Measurements from ENCODE around the gene C11orf52.

C11orf52 gene

GRCh38 chr11:111871693-111872161 lies 47.0 kb upstream of the C11orf52 start (continued):
- TF ChIP-seq ZNF274 (IDR thresholded peaks at IDR 0.05; ENCODE audit: low read length) (no peak), ZNF274 (tag by site-specific recombination; IDR thresholded peaks at IDR 0.05; ENCODE audit: borderline replicate concordance) (no peak), ZNF132 (tag by site-specific recombination; IDR thresholded peaks at IDR 0.05; ENCODE audit: borderline replicate concordance) (no peak), SP2 (tag by site-specific recombination; IDR thresholded peaks at IDR 0.05) (no peak), ZNF747 (tag by site-specific recombination; IDR thresholded peaks at IDR 0.05) (no peak), GLIS1 (tag by site-specific recombination; IDR thresholded peaks at IDR 0.05) (no peak), ZNF341 (tag by site-specific recombination; IDR thresholded peaks at IDR 0.05; ENCODE audit: low read depth) (peak; percentile 64), ZNF184 (tag by site-specific recombination; IDR thresholded peaks at IDR 0.05) (no peak), ZNF558 (tag by site-specific recombination; IDR thresholded peaks at IDR 0.05) (no peak)
- TF ChIP-seq, protein P1, sequence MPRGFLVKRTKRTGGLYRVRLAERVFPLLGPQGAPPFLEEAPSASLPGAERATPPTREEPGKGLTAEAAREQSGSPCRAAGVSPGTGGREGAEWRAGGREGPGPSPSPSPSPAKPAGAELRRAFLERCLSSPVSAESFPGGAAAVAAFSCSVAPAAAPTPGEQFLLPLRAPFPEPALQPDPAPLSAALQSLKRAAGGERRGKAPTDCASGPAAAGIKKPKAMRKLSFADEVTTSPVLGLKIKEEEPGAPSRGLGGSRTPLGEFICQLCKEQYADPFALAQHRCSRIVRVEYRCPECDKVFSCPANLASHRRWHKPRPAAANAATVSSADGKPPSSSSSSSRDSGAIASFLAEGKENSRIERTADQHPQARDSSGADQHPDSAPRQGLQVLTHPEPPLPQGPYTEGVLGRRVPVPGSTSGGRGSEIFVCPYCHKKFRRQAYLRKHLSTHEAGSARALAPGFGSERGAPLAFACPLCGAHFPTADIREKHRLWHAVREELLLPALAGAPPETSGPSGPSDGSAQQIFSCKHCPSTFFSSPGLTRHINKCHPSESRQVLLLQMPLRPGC (tag by site-specific recombination; IDR thresholded peaks at IDR 0.05), result no peak

DNA sequence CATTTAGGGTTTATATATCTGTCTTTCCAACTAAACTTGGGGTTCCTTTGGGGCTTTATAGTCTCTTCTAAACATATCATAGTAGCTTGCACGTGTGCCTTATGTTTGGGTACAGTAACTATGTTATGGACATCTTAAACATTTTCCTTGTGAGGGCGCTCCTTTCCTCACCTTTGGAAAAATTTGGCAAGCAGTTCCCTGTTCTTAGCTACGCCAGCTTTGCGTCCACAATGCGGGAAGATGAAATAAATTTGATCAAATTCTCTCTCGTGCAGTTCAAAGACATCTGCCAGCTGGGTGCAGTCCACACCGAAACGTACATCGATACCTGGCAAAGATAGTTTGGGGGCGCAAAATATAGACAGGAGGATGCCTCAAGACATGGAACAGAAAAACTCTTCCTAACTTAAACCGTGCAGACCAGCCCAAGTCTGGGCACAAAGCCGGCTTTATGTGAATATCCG lies 40.3 kb upstream of the C11orf52 start:
- H3K4me1 ChIP-seq (ENCODE audit: control insufficient read depth, insufficient read depth, low read length), result no peaks in the 10 kb centered on the region
- H3K4me3 ChIP-seq (ENCODE audit: low read depth, low read length), result peak overlapping the region; percentile 65
- no peaks in the 10 kb centered on the region for H3K9me3 ChIP-seq (ENCODE audit: control insufficient read depth, insufficient read depth, low read depth, low read length)
- TF ChIP-seq ZNF335 (tag by site-specific recombination; conservative IDR thresholded peaks at IDR 0.05) (peak; percentile 56), BCL11B (tag by site-specific recombination; IDR thresholded peaks at IDR 0.05; ENCODE audit: low read depth) (no peak)
- TF ChIP-seq, protein P2, sequence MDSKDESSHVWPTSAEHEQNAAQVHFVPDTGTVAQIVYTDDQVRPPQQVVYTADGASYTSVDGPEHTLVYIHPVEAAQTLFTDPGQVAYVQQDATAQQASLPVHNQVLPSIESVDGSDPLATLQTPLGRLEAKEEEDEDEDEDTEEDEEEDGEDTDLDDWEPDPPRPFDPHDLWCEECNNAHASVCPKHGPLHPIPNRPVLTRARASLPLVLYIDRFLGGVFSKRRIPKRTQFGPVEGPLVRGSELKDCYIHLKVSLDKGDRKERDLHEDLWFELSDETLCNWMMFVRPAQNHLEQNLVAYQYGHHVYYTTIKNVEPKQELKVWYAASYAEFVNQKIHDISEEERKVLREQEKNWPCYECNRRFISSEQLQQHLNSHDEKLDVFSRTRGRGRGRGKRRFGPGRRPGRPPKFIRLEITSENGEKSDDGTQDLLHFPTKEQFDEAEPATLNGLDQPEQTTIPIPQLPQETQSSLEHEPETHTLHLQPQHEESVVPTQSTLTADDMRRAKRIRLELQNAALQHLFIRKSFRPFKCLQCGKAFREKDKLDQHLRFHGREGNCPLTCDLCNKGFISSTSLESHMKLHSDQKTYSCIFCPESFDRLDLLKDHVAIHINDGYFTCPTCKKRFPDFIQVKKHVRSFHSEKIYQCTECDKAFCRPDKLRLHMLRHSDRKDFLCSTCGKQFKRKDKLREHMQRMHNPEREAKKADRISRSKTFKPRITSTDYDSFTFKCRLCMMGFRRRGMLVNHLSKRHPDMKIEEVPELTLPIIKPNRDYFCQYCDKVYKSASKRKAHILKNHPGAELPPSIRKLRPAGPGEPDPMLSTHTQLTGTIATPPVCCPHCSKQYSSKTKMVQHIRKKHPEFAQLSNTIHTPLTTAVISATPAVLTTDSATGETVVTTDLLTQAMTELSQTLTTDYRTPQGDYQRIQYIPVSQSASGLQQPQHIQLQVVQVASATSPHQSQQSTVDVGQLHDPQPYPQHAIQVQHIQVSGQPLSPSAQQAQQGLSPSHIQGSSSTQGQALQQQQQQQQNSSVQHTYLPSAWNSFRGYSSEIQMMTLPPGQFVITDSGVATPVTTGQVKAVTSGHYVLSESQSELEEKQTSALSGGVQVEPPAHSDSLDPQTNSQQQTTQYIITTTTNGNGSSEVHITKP (tag by site-specific recombination; IDR thresholded peaks at IDR 0.05), result peak; percentile 99
- ChIA-PET POLR2A (interaction anchor here (1.1 kb wide), 1 partner anchor 48 kb away, joined by 4 read pairs; no protein-coding TSS in a partner anchor), CTCF (interaction anchor here (0.6 to 2.0 kb wide), 5 partner anchors 33 to 309 kb away, joined by 3 to 19 read pairs (median 3); no protein-coding TSS in a partner anchor)
- peak overlapping the region; percentile 52; the same call in 1 of the 2 replicates for H3K27ac ChIP-seq (ENCODE audit: extremely low read depth, low read depth, low read length)
- H3K36me3 ChIP-seq (ENCODE audit: control insufficient read depth in 2 of 2, insufficient read depth in 1 of 2, low read length in 2 of 2), result peaks cover 0 to 16% of the 10 kb centered on the region in 2 experiments; a peak in 1 of 3 replicates

GRCh38 chr11:111878849-111879636 lies 39.7 kb upstream of the C11orf52 start, which contains the start of the genes CFAP68 and FDXACB1:
Gene CFAP68, plus strand, starts transcription at chr11:111879541. Its CDS starts 20 bp downstream, at chr11:111879561.
Gene FDXACB1, minus strand, starts transcription at chr11:111879165. Its CDS starts 33 bp downstream, at chr11:111879132.
- peak within 1 kb of the TSS; percentile 52 for H3K27ac ChIP-seq (ENCODE audit: extremely low read depth, low read depth, low read length)
- no peaks in the 10 kb centered on the region for H3K9me3 ChIP-seq (ENCODE audit: control insufficient read depth, insufficient read depth, low read depth, low read length)
- H3K4me3 ChIP-seq (ENCODE audit: low read depth, low read length), result peak within 1 kb of the TSS; percentile 65
- H3K4me1 ChIP-seq (ENCODE audit: control insufficient read depth, insufficient read depth, low read length), result no peaks in the 10 kb centered on the region
- ChIA-PET CTCF (interaction anchor here (0.6 to 2.0 kb wide), 4 partner anchors 33 to 245 kb away, joined by 3 to 19 read pairs (median 4); no protein-coding TSS in a partner anchor), POLR2A (interaction anchor here (0.9 to 1.1 kb wide), 2 partner anchors 48 kb away, joined by 4 read pairs; no protein-coding TSS in a partner anchor)
- H3K36me3 ChIP-seq (ENCODE audit: control insufficient read depth in 2 of 2, insufficient read depth in 1 of 2, low read length in 2 of 2), result peaks cover 0 to 16% of the 10 kb centered on the region in 2 experiments; a peak in 1 of 3 replicates
- TF ChIP-seq GLIS2 (tag by site-specific recombination; IDR thresholded peaks at IDR 0.05) (peak; percentile 53), ZNF335 (tag by site-specific recombination; conservative IDR thresholded peaks at IDR 0.05) (peak; percentile 92), OSR2 (tag by site-specific recombination; IDR thresholded peaks at IDR 0.05) (no peak), ZNF354C (tag by site-specific recombination; IDR thresholded peaks at IDR 0.05; ENCODE audit: borderline replicate concordance, low read depth) (no peak), GLIS1 (tag by site-specific recombination; IDR thresholded peaks at IDR 0.05) (peak; percentile 73), ZBTB8A (tag by site-specific recombination; IDR thresholded peaks at IDR 0.05) (peak; percentile 31; the same call in 1 of the 2 replicates), ZNF121 (tag by site-specific recombination; IDR thresholded peaks at IDR 0.05) (no peak), ZNF248 (tag by site-specific recombination; IDR thresholded peaks at IDR 0.05) (no peak)
- TF ChIP-seq, protein P3, sequence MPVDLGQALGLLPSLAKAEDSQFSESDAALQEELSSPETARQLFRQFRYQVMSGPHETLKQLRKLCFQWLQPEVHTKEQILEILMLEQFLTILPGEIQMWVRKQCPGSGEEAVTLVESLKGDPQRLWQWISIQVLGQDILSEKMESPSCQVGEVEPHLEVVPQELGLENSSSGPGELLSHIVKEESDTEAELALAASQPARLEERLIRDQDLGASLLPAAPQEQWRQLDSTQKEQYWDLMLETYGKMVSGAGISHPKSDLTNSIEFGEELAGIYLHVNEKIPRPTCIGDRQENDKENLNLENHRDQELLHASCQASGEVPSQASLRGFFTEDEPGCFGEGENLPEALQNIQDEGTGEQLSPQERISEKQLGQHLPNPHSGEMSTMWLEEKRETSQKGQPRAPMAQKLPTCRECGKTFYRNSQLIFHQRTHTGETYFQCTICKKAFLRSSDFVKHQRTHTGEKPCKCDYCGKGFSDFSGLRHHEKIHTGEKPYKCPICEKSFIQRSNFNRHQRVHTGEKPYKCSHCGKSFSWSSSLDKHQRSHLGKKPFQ (tag by site-specific recombination; IDR thresholded peaks at IDR 0.05), result 0 out of 2 replicates have a peak, but pooled peaks have one; percentile 18
- TF ChIP-seq, protein P4, sequence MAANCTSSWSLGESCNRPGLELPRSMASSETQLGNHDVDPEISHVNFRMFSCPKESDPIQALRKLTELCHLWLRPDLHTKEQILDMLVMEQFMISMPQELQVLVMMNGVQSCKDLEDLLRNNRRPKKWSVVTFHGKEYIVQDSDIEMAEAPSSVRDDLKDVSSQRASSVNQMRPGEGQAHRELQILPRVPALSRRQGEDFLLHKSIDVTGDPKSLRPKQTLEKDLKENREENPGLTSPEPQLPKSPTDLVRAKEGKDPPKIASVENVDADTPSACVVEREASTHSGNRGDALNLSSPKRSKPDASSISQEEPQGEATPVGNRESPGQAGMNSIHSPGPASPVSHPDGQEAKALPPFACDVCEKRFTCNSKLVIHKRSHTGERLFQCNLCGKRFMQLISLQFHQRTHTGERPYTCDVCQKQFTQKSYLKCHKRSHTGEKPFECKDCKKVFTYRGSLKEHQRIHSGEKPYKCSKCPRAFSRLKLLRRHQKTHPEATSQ (tag by site-specific recombination; IDR thresholded peaks at IDR 0.05), result no peak

Data from HEK293 (cell line).